Measurements from ENCODE around the gene TAS2R14.

DNA sequence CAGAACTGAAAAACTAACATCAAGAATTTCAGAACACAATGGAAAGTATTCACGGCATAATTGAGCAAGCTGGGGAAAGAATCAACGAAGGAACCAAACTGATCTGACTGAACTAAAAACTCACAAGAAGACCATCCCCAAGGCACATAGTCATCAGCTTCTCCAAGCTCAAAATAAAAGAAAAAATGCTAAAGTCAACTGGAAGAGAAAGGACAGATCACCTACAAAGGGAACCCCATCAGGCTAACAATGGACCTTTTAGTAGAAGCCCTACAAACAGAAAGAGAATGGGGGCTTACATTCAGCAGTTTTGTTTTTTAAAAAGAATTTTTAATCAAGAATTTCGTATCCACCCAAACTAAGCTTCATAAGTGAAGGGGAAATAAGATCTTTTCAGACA, 35.9 kb upstream of the TAS2R14 start:
- TF ChIP-seq CTCF (IDR thresholded peaks at IDR 0.05; ENCODE audit: insufficient read depth, low read depth, low read length) (no peak), EZH2 (IDR thresholded peaks at IDR 0.05; ENCODE audit: insufficient read depth, low read length) (no peak)
